Bronchial epithelial cell (primary cell): Measurements from ENCODE around the gene SPG11. TPM values are rescaled to one million over a fixed set of nuclear protein-coding genes. Genes with fewer than 3 reads are reported as not detected.

Experiments
- DNase-seq: peaks from one replicate; pipeline ENCODE4 v3.0.0-alpha.2; 2010; ENCODE audit warnings: low read depth
- FAIRE-seq: peaks from 2 replicates; lab custom pipeline; 2011; peaks lifted over from hg19 to GRCh38; lab: Jason Lieb, UNC
- H3K27me3 ChIP-seq: 2 replicates; pipeline ENCODE4 v1.5.1; 2011; ENCODE audit warnings: low read length; ENCODE audit not compliant: control insufficient read depth, insufficient read depth
- H3K36me3 ChIP-seq: 2 replicates; pipeline ENCODE4 v1.5.1; 2011; ENCODE audit warnings: low read length; ENCODE audit not compliant: control insufficient read depth, insufficient read depth
- H3K4me3 ChIP-seq: 2 replicates; pipeline ENCODE4 v1.5.1; 2011; ENCODE audit warnings: mild to moderate bottlenecking, low read depth, low read length, control low read depth
- total RNA-seq: library from RNA; depleted of rRNA; stranded (reverse); fragments of >200 nt; gene quantifications from 2 replicates; pipeline ENCODE4 v1.2.1, GENCODE V29; 2014
- TF ChIP-seq, protein P1 (sequence below): IDR thresholded peaks from 2 replicates; pipeline ENCODE4 v1.5.1; 2011; ENCODE audit warnings: mild to moderate bottlenecking, moderate library complexity, low read length, control low read depth, inconsistent platforms; ENCODE audit not compliant: insufficient read depth, severe bottlenecking

Gene SPG11
- total RNA-seq, 1 donor from 2014 or later: 49.8 TPM

DNA sequence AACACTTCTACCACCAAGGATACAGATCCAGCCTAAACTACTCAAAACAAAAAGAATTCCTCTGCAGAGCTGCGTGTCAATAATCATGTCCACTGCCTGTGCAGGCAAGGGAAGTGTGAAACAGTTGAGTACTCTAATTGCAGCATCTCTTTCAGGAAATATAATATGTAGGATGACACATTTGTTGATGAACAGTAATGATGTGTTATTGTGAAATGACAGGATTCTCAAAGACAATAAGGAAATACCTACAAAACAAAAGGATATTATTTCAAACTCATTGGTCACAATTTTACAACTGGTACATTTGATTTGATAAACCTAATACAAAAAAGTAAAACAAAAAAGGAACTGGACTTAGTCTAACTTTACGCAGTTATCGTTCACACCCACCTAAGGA is 4.4 kb downstream of the SPG11 start:
- Histone ChIP-seq H3K4me3 (no peak overlapping the region), H3K36me3 (peaks cover 5% of the 10 kb centered on the region), H3K27me3 (no peaks in the 10 kb centered on the region)
- TF ChIP-seq, protein P1, sequence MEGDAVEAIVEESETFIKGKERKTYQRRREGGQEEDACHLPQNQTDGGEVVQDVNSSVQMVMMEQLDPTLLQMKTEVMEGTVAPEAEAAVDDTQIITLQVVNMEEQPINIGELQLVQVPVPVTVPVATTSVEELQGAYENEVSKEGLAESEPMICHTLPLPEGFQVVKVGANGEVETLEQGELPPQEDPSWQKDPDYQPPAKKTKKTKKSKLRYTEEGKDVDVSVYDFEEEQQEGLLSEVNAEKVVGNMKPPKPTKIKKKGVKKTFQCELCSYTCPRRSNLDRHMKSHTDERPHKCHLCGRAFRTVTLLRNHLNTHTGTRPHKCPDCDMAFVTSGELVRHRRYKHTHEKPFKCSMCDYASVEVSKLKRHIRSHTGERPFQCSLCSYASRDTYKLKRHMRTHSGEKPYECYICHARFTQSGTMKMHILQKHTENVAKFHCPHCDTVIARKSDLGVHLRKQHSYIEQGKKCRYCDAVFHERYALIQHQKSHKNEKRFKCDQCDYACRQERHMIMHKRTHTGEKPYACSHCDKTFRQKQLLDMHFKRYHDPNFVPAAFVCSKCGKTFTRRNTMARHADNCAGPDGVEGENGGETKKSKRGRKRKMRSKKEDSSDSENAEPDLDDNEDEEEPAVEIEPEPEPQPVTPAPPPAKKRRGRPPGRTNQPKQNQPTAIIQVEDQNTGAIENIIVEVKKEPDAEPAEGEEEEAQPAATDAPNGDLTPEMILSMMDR: no peak
- DNase-seq: peak; percentile 54
- FAIRE-seq: no peak

- Histone ChIP-seq H3K27me3 (no peaks in the 10 kb centered on the region), H3K36me3 (peaks cover 5% of the 10 kb centered on the region), H3K4me3 (no peak overlapping the region)
- FAIRE-seq: no peak
- TF ChIP-seq, protein P1: no peak
- DNase-seq: no peak
Observed at GRCh38 chr15:44657378-44657777, 6.1 kb downstream of the SPG11 start.

DNA sequence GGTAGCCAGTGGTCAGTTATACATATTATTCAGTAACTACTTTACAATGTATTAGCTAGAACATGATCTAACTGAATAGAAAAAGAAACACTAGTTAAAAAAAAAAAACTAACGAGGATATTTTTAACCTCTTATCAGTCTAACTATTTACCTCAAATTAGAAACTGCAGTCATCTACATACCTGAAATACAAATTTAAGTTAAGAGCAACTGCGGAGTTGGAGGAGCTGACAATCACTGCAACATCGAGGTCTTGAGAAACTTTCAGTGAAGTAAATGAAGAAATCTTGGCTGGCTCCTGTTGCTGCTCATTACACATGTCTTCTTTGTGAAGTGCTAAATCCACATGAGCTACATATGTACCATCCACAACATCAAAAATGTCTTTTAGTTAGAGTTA is 6.5 kb downstream of the SPG11 start:
- TF ChIP-seq, protein P1: no peak
- Histone ChIP-seq H3K4me3 (no peak overlapping the region), H3K36me3 (peaks cover 5% of the 10 kb centered on the region), H3K27me3 (no peaks in the 10 kb centered on the region)
- FAIRE-seq (no peak), DNase-seq (no peak)

- FAIRE-seq (no peak), DNase-seq (no peak)
- H3K27me3 ChIP-seq: no peaks in the 10 kb centered on the region
- H3K4me3 ChIP-seq: no peak overlapping the region
- H3K36me3 ChIP-seq: peaks cover 9% of the 10 kb centered on the region
- TF ChIP-seq, protein P1: no peak
Observed at GRCh38 chr15:44656298-44656697, 7.2 kb downstream of the SPG11 start.

GRCh38 chr15:44654858-44655257 is 8.6 kb downstream of the SPG11 start:
- FAIRE-seq (no peak), DNase-seq (no peak)
- Histone ChIP-seq H3K4me3 (no peak overlapping the region), H3K36me3 (peaks cover 11% of the 10 kb centered on the region), H3K27me3 (no peaks in the 10 kb centered on the region)
- TF ChIP-seq, protein P1: no peak

- no peaks in the 10 kb centered on the region for H3K27me3 ChIP-seq
- no peak for DNase-seq
- FAIRE-seq: no peak
- TF ChIP-seq, protein P1: no peak
- no peak overlapping the region for H3K4me3 ChIP-seq
- H3K36me3 ChIP-seq: peaks cover 6% of the 10 kb centered on the region
Observed at GRCh38 chr15:44647637-44648036, 15.8 kb downstream of the SPG11 start.
